NOMO-1 treated with dmso at 0.1 percent for 144 hours (cell line): ENCODE measurements around the gene S100A16.
"Not testable (repeated sequence)": the region's sequence is repeated elsewhere in the genome, so short reads cannot be mapped to it uniquely, and the experiment has no call there.

Experiments used
- DNase-seq: peaks from one replicate; lab custom pipeline; 2025; ENCODE audit not compliant: unreplicated experiment; lab: John Stamatoyannopoulos, UW

The S100A16 gene

DNA sequence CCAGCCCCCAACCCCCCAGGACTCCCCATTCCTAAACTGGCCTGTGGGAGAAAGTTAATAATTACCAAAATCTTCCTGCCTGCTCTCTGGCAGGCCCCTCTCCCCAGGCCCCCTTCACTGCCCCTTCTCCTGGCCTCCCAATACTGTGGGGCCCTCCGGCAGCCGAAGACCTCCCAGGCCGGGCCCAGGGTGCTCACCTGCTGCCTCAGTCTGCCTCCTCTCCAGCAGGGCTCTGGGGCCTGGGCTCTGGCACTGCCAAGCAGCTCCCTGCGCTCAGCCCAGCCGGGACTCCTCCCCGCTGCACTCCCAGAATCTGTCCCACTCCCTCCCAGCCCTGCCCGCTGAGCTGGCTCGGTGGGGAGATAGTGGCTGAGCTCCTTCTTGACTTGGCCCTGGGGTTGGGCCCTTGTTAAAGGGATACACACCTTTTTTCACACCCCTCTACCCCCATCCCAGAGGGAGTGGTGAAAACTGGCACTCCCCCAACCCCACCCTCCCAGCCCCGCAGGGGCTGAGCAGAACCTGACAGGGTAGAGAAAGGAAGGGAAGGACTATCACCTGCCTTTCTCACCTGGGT, at the start of gene S100A16:
Gene S100A16 (minus strand): TSS at position 383 of the 577 bp plus-strand sequence. CDS start 4,986 bp downstream, outside the sequence.
- no peak for DNase-seq

DNA sequence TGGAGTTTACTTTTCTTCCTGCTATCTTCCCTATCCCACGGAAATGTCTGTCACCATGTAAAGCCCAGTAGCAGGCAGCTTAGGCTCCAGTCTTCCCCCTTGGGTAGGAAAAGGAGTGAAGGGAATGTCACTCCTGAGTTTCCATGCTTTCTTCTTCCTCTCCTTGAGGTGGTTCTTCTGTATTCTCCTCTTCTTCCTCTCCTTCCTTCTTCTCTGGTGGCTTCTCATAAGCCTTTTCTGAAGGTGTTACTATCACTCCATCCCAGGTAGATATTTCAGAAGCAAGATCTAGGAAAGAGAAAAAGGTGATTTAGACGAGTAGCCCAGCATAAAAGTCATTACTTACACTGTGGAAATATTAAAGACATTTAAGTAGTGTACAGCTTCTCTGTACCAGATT, 49.3 kb upstream of the S100A16 start:
- DNase-seq: no peak

- DNase-seq: no peak
These were observed 48.3 kb upstream of the S100A16 start for GRCh38 chr1:153661111-153661708.

DNA sequence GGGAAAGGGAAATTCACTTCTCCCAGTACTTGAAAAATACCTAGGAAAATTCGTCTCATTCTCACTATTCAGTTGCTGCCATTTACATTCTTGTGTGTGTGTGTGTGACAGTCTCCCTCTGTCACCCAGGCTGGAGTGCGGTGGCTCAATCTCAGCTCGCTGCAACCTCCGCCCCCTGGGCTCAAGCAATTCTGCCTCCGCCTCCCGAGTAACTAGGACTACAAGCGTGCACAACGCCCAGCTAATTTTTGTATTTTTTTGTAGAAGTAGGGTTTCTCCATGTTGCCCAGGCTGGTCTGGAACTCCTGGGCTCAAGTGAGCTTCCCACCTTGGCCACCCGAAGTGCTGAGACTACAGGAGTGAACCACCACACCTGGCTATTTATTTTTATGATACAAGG, 46.7 kb upstream of the S100A16 start:
- no peak for DNase-seq

DNA sequence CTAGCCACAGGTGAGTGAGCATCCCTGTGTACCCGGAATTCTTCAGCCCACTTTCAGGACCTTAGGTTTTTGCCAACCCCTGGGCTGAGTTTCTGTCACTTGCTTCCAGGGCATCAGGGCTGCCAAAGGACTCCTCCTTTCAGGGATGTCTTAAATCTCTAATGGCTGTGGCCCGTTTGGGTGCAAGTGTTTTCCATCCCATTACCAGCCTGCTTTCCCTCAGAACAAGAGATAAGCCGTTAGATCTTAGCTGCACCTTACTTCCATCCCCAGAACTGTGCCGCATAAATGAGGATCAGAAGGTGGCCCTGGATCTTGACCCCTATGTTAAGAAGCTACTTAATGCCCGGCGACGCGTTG, 46.2 kb upstream of the S100A16 start:
- DNase-seq: no peak

DNA sequence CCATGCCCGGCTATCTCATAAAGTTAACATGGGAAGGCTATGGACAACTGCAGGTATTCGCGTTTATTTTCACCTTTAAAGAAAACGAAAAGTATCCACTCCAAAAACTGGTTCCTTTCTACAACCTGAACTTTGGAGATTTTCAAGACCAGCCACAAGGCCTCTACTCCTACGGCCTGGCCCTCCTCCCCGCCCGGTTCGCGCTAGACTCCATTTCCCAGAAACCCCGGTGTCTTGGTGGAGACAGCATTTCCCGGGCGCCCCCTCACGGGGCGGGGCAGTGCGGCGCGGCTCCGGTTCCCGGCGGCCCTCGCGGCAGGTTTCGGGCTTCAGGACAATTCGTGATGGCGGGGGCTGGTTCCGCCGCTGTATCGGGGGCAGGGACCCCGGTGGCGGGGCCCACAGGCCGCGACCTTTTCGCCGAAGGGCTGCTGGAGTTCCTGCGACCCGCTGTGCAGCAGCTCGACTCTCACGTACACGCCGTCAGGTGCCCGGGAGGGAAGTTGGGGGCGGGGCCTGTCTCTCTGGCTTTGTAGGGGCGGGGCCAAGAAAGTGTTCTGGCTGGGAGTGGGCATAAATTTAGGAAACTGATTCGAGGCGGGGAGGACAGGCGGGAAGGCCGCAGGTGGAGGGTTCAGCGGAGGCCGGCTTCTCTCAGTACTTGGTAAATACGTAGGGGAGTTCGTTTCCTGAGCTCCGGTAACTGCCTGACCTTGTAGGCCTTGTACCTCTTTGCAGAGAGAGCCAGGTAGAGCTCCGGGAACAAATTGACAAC, 45.6 kb upstream of the S100A16 start, which contains the start of gene SNAPIN:
Gene SNAPIN (plus strand): TSS at position 304 of the 775 bp plus-strand sequence. CDS start 41 bp downstream, at position 345.
- peak; percentile 91 for DNase-seq

- no peak for DNase-seq
These were observed 42.4 kb upstream of the S100A16 start for GRCh38 chr1:153655333-153655732.

DNA sequence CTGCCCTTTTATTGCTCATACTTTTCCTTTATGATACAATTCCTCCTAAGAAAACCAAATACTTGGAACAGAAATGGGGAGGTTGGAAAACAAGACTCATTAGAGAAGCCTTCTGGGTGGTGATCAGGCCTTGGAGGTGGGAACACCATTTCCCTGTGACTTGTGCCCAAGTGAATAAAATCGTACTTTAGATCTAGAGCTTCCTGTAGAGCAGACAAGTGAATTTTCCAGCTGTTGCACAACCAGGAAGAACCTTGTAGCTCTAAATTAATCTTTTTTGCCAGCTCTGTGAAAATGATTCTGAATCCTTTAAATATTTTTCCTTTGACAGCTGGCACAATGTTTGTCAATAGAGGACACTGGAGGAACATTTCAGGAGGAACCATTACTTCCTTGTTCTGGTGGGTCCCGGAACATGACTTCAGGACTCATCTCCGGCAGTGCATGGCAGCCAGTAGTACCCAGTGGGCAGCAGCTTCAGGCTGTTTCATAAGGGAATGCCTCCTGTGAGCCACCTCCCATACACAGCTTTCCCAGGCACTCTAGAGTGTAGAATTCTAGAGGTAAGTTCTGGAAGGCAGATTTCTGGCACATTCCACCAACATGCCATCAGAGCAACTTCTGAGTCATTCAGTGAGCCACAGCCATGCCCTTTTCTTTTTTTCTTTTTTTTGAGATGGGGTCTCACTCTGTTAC, 40.0 kb upstream of the S100A16 start:
- no peak for DNase-seq

GRCh38 chr1:153651771-153652170, 38.8 kb upstream of the S100A16 start:
- no peak for DNase-seq

GRCh38 chr1:153649863-153650235, 36.9 kb upstream of the S100A16 start:
- no peak for DNase-seq

GRCh38 chr1:153649137-153649862, 36.4 kb upstream of the S100A16 start:
- no peak for DNase-seq

DNA sequence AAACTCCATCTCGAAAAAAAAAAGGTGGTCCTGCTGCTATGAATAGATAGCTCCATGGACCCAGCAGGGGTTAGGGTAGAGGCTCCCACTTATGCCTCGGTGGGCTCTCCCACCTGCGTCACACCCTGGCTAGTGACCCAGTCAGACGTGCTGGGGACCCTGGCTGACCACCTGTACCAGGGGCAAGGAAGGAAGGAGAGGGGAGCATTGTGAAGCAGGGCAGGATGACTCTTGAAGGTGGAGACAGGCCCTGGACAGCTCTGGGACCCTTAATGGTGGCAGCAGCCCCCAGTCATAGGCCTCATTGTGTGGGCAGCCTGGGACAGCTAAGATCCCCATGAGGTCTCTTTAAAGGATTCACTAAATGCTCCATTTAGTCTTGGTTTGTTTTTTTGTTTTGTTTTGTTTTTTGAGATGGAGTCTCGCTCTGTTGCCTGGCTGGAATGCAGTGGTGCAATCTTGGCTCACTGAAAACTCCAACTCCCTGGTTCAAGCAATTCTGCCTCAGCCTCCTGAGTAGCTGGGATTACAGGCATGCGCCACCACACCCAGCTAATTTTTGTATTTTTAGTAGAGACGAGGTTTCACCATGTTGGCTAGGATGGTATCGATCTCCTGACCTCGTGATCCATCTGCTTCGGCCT, 35.2 kb upstream of the S100A16 start:
- no peak for DNase-seq

- no peak for DNase-seq
These were observed 34.4 kb upstream of the S100A16 start for GRCh38 chr1:153647346-153647714.

- DNase-seq: peak; percentile 71
These were observed 33.9 kb upstream of the S100A16 start for GRCh38 chr1:153646672-153647345.

DNA sequence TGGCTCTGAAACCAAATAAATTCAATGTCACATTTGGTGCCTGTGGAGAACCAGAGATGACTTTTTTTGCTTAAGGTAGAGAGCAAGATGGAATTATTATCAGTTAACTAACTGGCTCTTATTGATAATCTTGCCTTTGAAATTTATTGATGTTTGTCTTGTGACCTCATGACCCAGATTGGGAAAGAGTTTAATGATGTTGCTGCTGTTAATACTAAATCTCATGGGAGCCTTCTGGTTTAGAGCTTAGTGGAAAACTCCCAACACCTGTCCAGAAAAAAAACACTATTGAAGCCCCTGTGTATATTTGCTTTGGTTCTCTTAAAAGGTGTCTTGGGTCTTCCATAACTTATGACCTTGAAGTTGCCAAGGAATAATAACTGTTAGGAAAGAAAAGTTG, 30.9 kb upstream of the S100A16 start:
- no peak for DNase-seq

DNA sequence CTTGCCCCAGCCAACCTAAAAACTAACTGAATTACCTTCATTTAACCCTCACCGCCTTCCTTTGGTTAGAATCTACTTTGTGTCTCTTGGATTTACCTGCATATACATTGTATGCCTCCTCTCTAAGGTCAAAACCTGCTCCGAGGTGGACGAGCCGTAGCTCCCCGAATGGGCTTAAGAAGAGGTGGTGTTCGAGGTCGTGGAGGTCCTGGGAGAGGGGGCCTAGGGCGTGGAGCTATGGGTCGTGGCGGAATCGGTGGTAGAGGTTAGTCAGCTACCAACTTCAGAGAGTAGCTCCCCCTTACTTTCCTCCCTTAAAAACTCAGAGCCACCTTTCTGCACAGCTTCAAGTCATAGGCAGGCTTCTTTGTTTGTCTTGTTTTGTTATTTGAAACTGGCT, 30.2 kb upstream of the S100A16 start:
- no peak for DNase-seq

GRCh38 chr1:153642161-153642560, 29.2 kb upstream of the S100A16 start:
- DNase-seq: no peak

DNA sequence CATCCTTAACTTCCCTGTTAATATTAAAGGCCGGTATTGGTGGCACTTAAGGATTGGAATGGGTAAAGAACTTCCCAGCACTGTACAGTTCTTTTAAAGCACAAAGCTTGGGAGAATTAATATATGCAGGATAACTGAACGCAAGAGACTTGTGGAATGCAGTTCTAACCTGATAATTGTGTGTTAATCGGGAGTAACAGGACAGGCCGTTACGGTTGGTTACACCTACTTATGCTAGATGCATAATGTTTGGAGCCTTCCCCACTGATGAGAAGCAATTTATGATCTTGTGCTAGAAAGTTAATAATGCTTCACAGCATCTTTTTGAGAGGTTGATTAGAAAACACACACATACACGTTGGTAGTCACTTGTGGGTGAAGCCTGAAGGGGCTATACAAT, 27.9 kb upstream of the S100A16 start:
- no peak for DNase-seq

DNA sequence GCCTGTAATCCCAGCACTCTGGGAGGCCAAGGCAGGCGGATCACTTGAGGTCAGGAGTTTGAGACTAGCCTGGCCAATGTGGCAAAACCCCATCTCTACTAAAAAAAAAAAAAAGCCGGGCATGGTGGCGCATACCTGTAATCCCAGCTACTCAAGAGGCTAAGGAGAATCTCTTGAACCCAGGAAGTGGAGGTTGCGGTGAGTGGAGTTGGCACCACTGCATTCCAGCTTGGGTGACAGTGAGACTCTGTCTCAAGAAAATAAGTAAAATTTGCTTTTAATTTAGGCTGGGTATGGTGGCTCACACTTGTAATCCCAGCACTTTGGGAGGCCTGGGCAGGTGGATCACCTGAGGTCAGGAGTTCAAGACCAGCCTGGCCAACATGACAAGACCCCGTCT, 27.3 kb upstream of the S100A16 start:
- not testable (repeated sequence) for DNase-seq

- no peak for DNase-seq
These were observed 26.3 kb upstream of the S100A16 start for GRCh38 chr1:153639280-153639679.
